Gastrocnemius medialis (tissue), 4 donors: ENCODE measurements around the gene ATXN1. TPM values are rescaled to one million over a fixed set of nuclear protein-coding genes. Genes with fewer than 3 reads are reported as not detected.

Experiments used
- ATAC-seq, 2 donors: fragments of 150-250 bp; one replicate each; pipeline ENCODE4 v1.9.1; 2016
- DNase-seq, 2 donors: peaks; one replicate each; pipeline ENCODE4 v3.0.0-alpha.2; 2019
- H3K27ac ChIP-seq, 4 donors: fragments of 200-600 bp; sonication (generic); 1 replicate in 1 of 4; 2 replicates in 3 of 4; pipeline ENCODE4 v1.5.1; 2016 to 2018; ENCODE audit warnings: mild to moderate bottlenecking in 2 of 4, moderate library complexity in 1 of 4
- H3K27me3 ChIP-seq, 3 donors: fragments of 200-600 bp; sonication (generic) in 2 of 3; 1 replicate in 1 of 3; 2 replicates in 2 of 3; pipeline versions ENCODE4 v1.5.1 to v1.6.0; 2016 to 2019; ENCODE audit warnings: mild to moderate bottlenecking in 1 of 3, moderate library complexity in 1 of 3
- H3K36me3 ChIP-seq, 2 donors: fragments of 200-600 bp; sonication (generic) in 1 of 2; one replicate each; pipeline ENCODE4 v1.5.1; 2017 to 2018
- H3K4me1 ChIP-seq, 2 donors: fragments of 200-600 bp; sonication (generic) in 1 of 2; one replicate each; pipeline ENCODE4 v1.5.1; 2016 to 2017; ENCODE audit warnings: mild to moderate bottlenecking in 2 of 2
- H3K4me3 ChIP-seq, 4 donors: fragments of 200-600 bp; sonication (generic) in 3 of 4; 1 replicate in 1 of 4; 2 replicates in 3 of 4; pipeline ENCODE4 v1.5.1; 2016 to 2019; ENCODE audit warnings: mild to moderate bottlenecking in 2 of 4
- H3K9me3 ChIP-seq, 3 donors: fragments of 200-600 bp; sonication (generic) in 2 of 3; 1 replicate in 1 of 3; 2 replicates in 2 of 3; pipeline ENCODE4 v1.5.1; 2016 to 2019
- POLR2A ChIP-seq, 2 donors: fragments of 450-650 bp; IDR thresholded peaks; one replicate each; pipeline ENCODE4 v1.6.1; 2017; ENCODE audit warnings: antibody characterized with exemption in 2 of 2, mild to moderate bottlenecking in 2 of 2, moderate library complexity in 2 of 2
- in situ Hi-C, 4 donors: fragments of 200-750 bp; cut with MboI; loops; one replicate each; pipeline versions ENCODE4 v1.15.0 to v1.8.0; 2017; ENCODE audit warnings: low sequenced_read_pairs in 4 of 4
- intact Hi-C: fragments of 100-400 bp; cut with DNase I; formaldehyde crosslinking; loops from one replicate; pipeline ENCODE4 v1.15.1; 2023; ENCODE audit warnings: low total_unique reads
- total RNA-seq, 4 donors: library from RNA; depleted of rRNA; stranded (reverse); fragments of >200 nt; gene quantifications; one replicate each; pipeline versions ENCODE4 v1.1.0 to v1.2.3, GENCODE V29; 2016
- TF ChIP-seq, protein P1 (sequence below), 5 experiments: fragments of 450-650 bp in 3 of 5; fragments of 200-600 bp in 2 of 5; sonication (generic) in 2 of 5; IDR thresholded peaks in 4 of 5; conservative IDR thresholded peaks in 1 of 5; 1 replicate in 4 of 5; 2 replicates in 1 of 5; pipeline ENCODE4 v1.5.1; 2016 to 2019; ENCODE audit warnings: antibody characterized with exemption in 5 of 5, mild to moderate bottlenecking in 3 of 5, moderate library complexity in 3 of 5

Gene ATXN1
- total RNA-seq, 4 donors from 2014 or later = 21.8 to 42.9 (median 33.1) TPM

DNA sequence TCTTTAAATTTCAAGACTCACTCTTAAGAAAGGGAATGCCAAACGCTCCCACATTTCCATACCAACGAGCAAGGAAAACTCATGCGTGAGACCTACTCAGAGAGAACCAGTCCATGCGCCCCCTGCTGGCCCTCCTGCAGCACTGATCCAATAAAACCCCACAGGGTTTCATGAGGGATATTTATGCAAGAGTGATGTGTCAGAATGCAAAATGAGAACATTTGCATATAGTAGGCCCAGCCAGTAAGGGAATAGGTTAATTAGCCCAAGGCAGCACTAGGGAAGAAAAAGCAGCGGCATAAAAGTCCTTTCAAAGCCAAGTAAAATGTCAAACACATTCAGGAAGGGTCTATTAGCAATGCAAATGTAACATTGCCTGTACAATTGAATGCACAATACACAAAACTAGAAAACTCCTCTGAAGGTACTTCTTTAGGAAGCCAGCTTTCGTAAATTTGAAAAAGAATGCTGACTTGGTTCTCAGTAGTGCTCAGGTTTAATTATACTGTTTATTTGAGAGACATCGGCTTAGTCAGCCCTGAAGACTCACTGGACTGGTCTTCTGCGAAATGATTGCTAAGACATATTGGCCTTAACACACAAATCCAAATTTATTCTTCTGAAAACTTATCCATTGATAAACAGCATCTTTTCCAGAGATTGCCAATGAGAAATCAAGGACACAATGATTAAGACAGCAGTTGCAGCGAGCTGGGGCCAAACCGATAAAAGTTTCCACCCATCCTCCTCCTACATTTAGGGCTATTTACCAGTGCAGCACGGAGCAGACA lies 429.7 kb downstream of the ATXN1 start:
- H3K4me3 ChIP-seq = no peak overlapping the region
- DNase-seq = peak; percentile 63 to 67
- intact Hi-C loops = loop anchor here (1.0 to 10.0 kb wide), 7 partner anchors 44 to 633 kb away; no protein-coding TSS in a partner anchor
- peaks cover 51 to 61% of the 10 kb centered on the region in 2 donors for H3K4me1 ChIP-seq
- peak overlapping the region; percentile 69 to 76 (median 72) for H3K27ac ChIP-seq
- in situ Hi-C loops = loop anchor here in 2 of 4 donors (5.0 to 25.0 kb wide), 4 partner anchors 73 to 631 kb away; no protein-coding TSS in a partner anchor
- no peaks in the 10 kb centered on the region for H3K27me3 ChIP-seq
- peak; percentile 64 to 72 for ATAC-seq
- TF ChIP-seq, protein P1, sequence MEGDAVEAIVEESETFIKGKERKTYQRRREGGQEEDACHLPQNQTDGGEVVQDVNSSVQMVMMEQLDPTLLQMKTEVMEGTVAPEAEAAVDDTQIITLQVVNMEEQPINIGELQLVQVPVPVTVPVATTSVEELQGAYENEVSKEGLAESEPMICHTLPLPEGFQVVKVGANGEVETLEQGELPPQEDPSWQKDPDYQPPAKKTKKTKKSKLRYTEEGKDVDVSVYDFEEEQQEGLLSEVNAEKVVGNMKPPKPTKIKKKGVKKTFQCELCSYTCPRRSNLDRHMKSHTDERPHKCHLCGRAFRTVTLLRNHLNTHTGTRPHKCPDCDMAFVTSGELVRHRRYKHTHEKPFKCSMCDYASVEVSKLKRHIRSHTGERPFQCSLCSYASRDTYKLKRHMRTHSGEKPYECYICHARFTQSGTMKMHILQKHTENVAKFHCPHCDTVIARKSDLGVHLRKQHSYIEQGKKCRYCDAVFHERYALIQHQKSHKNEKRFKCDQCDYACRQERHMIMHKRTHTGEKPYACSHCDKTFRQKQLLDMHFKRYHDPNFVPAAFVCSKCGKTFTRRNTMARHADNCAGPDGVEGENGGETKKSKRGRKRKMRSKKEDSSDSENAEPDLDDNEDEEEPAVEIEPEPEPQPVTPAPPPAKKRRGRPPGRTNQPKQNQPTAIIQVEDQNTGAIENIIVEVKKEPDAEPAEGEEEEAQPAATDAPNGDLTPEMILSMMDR (IDR thresholded peaks at IDR 0.05 in 4 of 5, conservative IDR thresholded peaks at IDR 0.05 in 1 of 5) = peak; percentile 87 to 92 (median 91)
- TF ChIP-seq POLR2A (IDR thresholded peaks at IDR 0.05) = no peak
- no peaks in the 10 kb centered on the region for H3K9me3 ChIP-seq
- H3K36me3 ChIP-seq = peaks cover 0 to 10% of the 10 kb centered on the region in 2 donors

DNA sequence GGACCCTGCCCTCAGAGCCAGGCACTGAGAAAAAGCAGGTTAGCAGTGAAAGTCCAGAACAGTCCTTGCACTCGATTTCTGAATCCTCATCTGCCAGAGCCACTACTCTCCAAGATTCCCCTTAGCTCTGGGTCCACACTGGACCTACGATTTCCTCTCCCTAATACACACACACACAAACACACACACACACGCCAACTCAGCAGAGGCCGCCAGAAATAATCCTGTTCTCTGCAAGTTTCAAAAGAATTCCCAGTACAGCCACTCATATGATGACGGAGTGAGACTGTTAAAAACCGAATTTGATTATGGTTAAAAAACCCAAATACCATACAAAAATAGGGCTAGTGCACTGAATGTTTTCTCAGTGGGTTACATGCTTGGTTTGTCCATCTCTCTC lies 432.0 kb downstream of the ATXN1 start:
- intact Hi-C loops (loop anchor here (10.0 kb wide), 1 partner anchor 194 kb away; no protein-coding TSS in a partner anchor), in situ Hi-C loops (loop anchor here in 3 of 4 donors (5.0 to 25.0 kb wide), 3 partner anchors 94 to 633 kb away; partner anchors contain the start of gene GMPR (in 1 of the 3))
- Histone ChIP-seq H3K27me3 (no peaks in the 10 kb centered on the region), H3K4me1 (peaks cover 41 to 49% of the 10 kb centered on the region in 2 donors), H3K36me3 (peaks cover 0 to 10% of the 10 kb centered on the region in 2 donors), H3K4me3 (no peak overlapping the region), H3K9me3 (no peaks in the 10 kb centered on the region), H3K27ac (peak overlapping the region; percentile 43 to 68 (median 63))
- ATAC-seq (no peak), DNase-seq (no peak)
- TF ChIP-seq POLR2A (IDR thresholded peaks at IDR 0.05) = no peak
- TF ChIP-seq, protein P1 (IDR thresholded peaks at IDR 0.05 in 4 of 5, conservative IDR thresholded peaks at IDR 0.05 in 1 of 5) = no peak

DNA sequence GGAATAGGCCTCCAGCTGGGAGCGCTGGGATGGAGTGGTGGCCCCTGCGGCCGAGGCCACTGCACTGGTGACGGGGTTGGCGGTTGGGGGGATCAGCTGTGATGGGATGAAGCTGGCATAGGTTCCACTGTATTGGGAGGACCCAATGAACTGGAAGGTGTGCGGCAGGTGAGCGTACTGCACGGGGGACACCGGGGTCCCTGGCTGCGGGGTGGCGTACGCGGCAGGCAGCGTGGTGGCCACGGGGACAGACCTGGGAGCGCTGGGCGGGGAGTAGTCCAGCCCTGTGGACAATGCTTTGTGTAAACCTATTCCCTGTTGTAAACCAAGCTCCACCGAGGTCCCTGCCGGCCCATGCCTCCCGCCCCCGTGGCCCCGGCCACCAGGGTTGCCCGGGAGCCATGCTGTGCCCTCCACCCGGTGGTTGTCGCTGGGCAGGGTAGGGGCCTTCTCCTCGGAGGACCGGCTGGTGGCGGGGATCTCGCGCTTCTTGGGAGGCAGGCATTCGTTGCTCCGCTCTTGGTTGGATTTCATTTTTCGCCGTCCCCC lies 433.4 kb downstream of the ATXN1 start:
- Histone ChIP-seq H3K27me3 (no peaks in the 10 kb centered on the region), H3K27ac (peak overlapping the region; percentile 43 to 68 (median 63)), H3K4me3 (no peak overlapping the region), H3K36me3 (peaks cover 0 to 10% of the 10 kb centered on the region in 2 donors), H3K4me1 (peaks cover 44 to 46% of the 10 kb centered on the region in 2 donors), H3K9me3 (no peaks in the 10 kb centered on the region)
- in situ Hi-C loops (loop anchor here in 3 of 4 donors (5.0 to 25.0 kb wide), 3 partner anchors 93 to 634 kb away; partner anchors contain the start of gene GMPR (in 1 of the 3)), intact Hi-C loops (loop anchor here (10.0 kb wide), 1 partner anchor 193 kb away; no protein-coding TSS in a partner anchor)
- no peak for ATAC-seq
- DNase-seq = no peak
- no peak for TF ChIP-seq POLR2A (IDR thresholded peaks at IDR 0.05)
- TF ChIP-seq, protein P1 (IDR thresholded peaks at IDR 0.05 in 4 of 5, conservative IDR thresholded peaks at IDR 0.05 in 1 of 5) = no peak

GRCh38 chr6:16326971-16327776 lies 434.1 kb downstream of the ATXN1 start:
- TF ChIP-seq, protein P1 (IDR thresholded peaks at IDR 0.05 in 4 of 5, conservative IDR thresholded peaks at IDR 0.05 in 1 of 5) = no peak
- TF ChIP-seq POLR2A (IDR thresholded peaks at IDR 0.05) = no peak
- in situ Hi-C loops = loop anchor here in 3 of 4 donors (5.0 to 25.0 kb wide), 3 partner anchors 92 to 635 kb away; partner anchors contain the start of gene GMPR (in 1 of the 3)
- ATAC-seq (no peak), DNase-seq (no peak)
- Histone ChIP-seq H3K4me3 (no peak overlapping the region), H3K27me3 (no peaks in the 10 kb centered on the region), H3K27ac (no peak overlapping the region), H3K9me3 (no peaks in the 10 kb centered on the region), H3K4me1 (peaks cover 44 to 47% of the 10 kb centered on the region in 2 donors), H3K36me3 (peaks cover 0 to 10% of the 10 kb centered on the region in 2 donors)
- intact Hi-C loops = loop anchor here (10.0 kb wide), 1 partner anchor 192 kb away; no protein-coding TSS in a partner anchor
